Common myeloid progenitor, CD34-positive (primary cell): ENCODE results near the gene NDST3.

Source experiments
- CTCF ChIA-PET: fragments of 350-600 bp; sonication (Branson Sonifier 250); formaldehyde crosslinking; loops from one replicate; lab custom pipeline; 2021; ENCODE audit warnings: antibody characterized with exemption; lab: Charles Lee
- POLR2A ChIA-PET: fragments of 350-600 bp; sonication (Branson Sonifier 250); formaldehyde crosslinking; loops from one replicate; lab custom pipeline; 2021; ENCODE audit warnings: antibody characterized with exemption; lab: Charles Lee
- DNase-seq, 3 donors: peaks; one replicate each; pipeline versions ENCODE4 v3.0.0 to v3.0.0-alpha.2; 2013
- H3K27ac ChIP-seq, 2 experiments: 1 replicate in 1 of 2; 2 replicates in 1 of 2; pipeline ENCODE4 v1.7.0; 2013; ENCODE audit warnings: inconsistent platforms in 2 of 2, low read length in 2 of 2, mild to moderate bottlenecking in 2 of 2, low read depth in 1 of 2, moderate library complexity in 1 of 2; ENCODE audit not compliant: severe bottlenecking in 2 of 2, insufficient read depth in 1 of 2, poor library complexity in 1 of 2
- H3K27me3 ChIP-seq, 5 experiments: replicated peaks in 2 of 5; 1 replicate in 3 of 5; 2 replicates in 2 of 5; pipeline versions ENCODE4 v1.6.1 to v1.7.0; 2013; ENCODE audit warnings: low read length in 4 of 5, mild to moderate bottlenecking in 2 of 5, moderate library complexity in 2 of 5, inconsistent platforms in 1 of 5; ENCODE audit not compliant: insufficient read depth in 5 of 5, control insufficient read depth in 4 of 5
- H3K36me3 ChIP-seq, 4 experiments: 1 replicate in 2 of 4; 2 replicates in 2 of 4; pipeline versions ENCODE4 v1.6.1 to v1.7.0; 2013; ENCODE audit warnings: low read length in 3 of 4, control low read depth in 1 of 4, mild to moderate bottlenecking in 1 of 4; ENCODE audit not compliant: control insufficient read depth in 4 of 4, insufficient read depth in 4 of 4
- H3K4me1 ChIP-seq, 4 experiments: 1 replicate in 3 of 4; 2 replicates in 1 of 4; pipeline versions ENCODE4 v1.6.1 to v1.7.1; 2013; ENCODE audit warnings: low read length in 3 of 4, mild to moderate bottlenecking in 3 of 4, control low read depth in 1 of 4, inconsistent platforms in 1 of 4, moderate library complexity in 1 of 4; ENCODE audit not compliant: control insufficient read depth in 4 of 4, insufficient read depth in 4 of 4; ENCODE audit errors: control extremely low read depth in 1 of 4
- H3K4me3 ChIP-seq, 7 experiments: 1 replicate in 4 of 7; 2 replicates in 3 of 7; pipeline versions ENCODE4 v1.5.1 to v1.7.0; 2013; ENCODE audit warnings: mild to moderate bottlenecking in 7 of 7, low read length in 6 of 7, moderate library complexity in 6 of 7, inconsistent platforms in 2 of 7, low read depth in 2 of 7, control low read depth in 1 of 7; ENCODE audit not compliant: insufficient read depth in 4 of 7, control insufficient read depth in 1 of 7; ENCODE audit errors: extremely low read depth in 1 of 7
- H3K9me3 ChIP-seq, 5 experiments: 1 replicate in 4 of 5; 2 replicates in 1 of 5; pipeline versions ENCODE4 v1.6.1 to v1.7.1; 2013; ENCODE audit warnings: low read length in 4 of 5, mild to moderate bottlenecking in 2 of 5, inconsistent platforms in 1 of 5, low read depth in 1 of 5, moderate library complexity in 1 of 5; ENCODE audit not compliant: control insufficient read depth in 4 of 5, insufficient read depth in 2 of 5; ENCODE audit errors: control extremely low read depth in 1 of 5
- WGBS: methylation state at CpG from one replicate; pipeline ENCODE4 v1.1.5; 2013; ENCODE audit not compliant: insufficient coverage; 5-methylcytosine and 5-hydroxymethylcytosine counted together

Gene NDST3

GRCh38 chr4:118139241-118139640, 105.0 kb downstream of the NDST3 start:
- H3K27ac ChIP-seq, result no peak overlapping the region
- ChIA-PET CTCF (no interaction called here), POLR2A (no interaction called here)
- no peaks in the 10 kb centered on the region for H3K27me3 ChIP-seq
- H3K4me1 ChIP-seq, result peaks cover 0 to 6% (median 2%) of the 10 kb centered on the region in 4 experiments
- peak in 2 of 3 donors; percentile 7 to 20 for DNase-seq
- H3K9me3 ChIP-seq, result no peaks in the 10 kb centered on the region
- 80% methylated on average over 1 of the region's 1 CpG for WGBS
- no peak overlapping the region for H3K4me3 ChIP-seq
- no peaks in the 10 kb centered on the region for H3K36me3 ChIP-seq

- Histone ChIP-seq H3K4me3 (no peak overlapping the region), H3K27me3 (no peaks in the 10 kb centered on the region), H3K27ac (no peak overlapping the region), H3K36me3 (no peaks in the 10 kb centered on the region), H3K4me1 (peaks cover 0 to 6% (median 2%) of the 10 kb centered on the region in 4 experiments), H3K9me3 (no peaks in the 10 kb centered on the region)
- DNase-seq, result no peak
- POLR2A ChIA-PET, result no interaction called here
- CTCF ChIA-PET, result no interaction called here
- WGBS, result 93% methylated on average over 3 of the region's 4 CpGs
Measured at GRCh38 chr4:118141240-118141639, 107.0 kb downstream of the NDST3 start.

- H3K36me3 ChIP-seq, result no peaks in the 10 kb centered on the region
- no peaks in the 10 kb centered on the region for H3K4me1 ChIP-seq
- H3K27ac ChIP-seq, result no peak overlapping the region
- H3K4me3 ChIP-seq, result no peak overlapping the region
- ChIA-PET CTCF (no interaction called here), POLR2A (no interaction called here)
- DNase-seq, result no peak
- WGBS, result 96% methylated on average over 3 of the region's 5 CpGs
- peaks cover 0 to 8% (median 0%) of the 10 kb centered on the region in 5 experiments for H3K9me3 ChIP-seq
- H3K27me3 ChIP-seq, result no peaks in the 10 kb centered on the region
Measured at GRCh38 chr4:118154649-118155048, 120.4 kb downstream of the NDST3 start.

- DNase-seq, result no peak
- Histone ChIP-seq H3K9me3 (peaks cover 0 to 12% (median 0%) of the 10 kb centered on the region in 5 experiments), H3K27me3 (no peaks in the 10 kb centered on the region), H3K4me1 (no peaks in the 10 kb centered on the region), H3K4me3 (no peak overlapping the region), H3K36me3 (no peaks in the 10 kb centered on the region), H3K27ac (no peak overlapping the region)
- CTCF ChIA-PET, result no interaction called here
- POLR2A ChIA-PET, result no interaction called here
Measured at GRCh38 chr4:118155516-118155915, 121.2 kb downstream of the NDST3 start.

GRCh38 chr4:118158763-118159375, 124.6 kb downstream of the NDST3 start:
- no peaks in the 10 kb centered on the region for H3K27me3 ChIP-seq
- no peaks in the 10 kb centered on the region for H3K4me1 ChIP-seq
- H3K36me3 ChIP-seq, result no peaks in the 10 kb centered on the region
- WGBS, result 100% methylated on average over 1 of the region's 2 CpGs
- CTCF ChIA-PET, result no interaction called here
- DNase-seq, result no peak
- H3K27ac ChIP-seq, result no peak overlapping the region
- H3K9me3 ChIP-seq, result peaks cover 0 to 17% (median 3%) of the 10 kb centered on the region in 5 experiments
- POLR2A ChIA-PET, result no interaction called here
- no peak overlapping the region for H3K4me3 ChIP-seq

GRCh38 chr4:118167306-118167705, 133.0 kb downstream of the NDST3 start:
- Histone ChIP-seq H3K4me3 (no peak overlapping the region), H3K9me3 (peaks cover 0 to 4% (median 3%) of the 10 kb centered on the region in 5 experiments), H3K4me1 (peaks cover 0 to 2% (median 0%) of the 10 kb centered on the region in 4 experiments), H3K27me3 (no peaks in the 10 kb centered on the region), H3K36me3 (no peaks in the 10 kb centered on the region), H3K27ac (no peak overlapping the region)
- no CpG with 5 or more reads among the region's 1 CpG for WGBS
- CTCF ChIA-PET, result no interaction called here
- POLR2A ChIA-PET, result no interaction called here
- DNase-seq, result no peak

GRCh38 chr4:118171381-118171780, 137.1 kb downstream of the NDST3 start:
- ChIA-PET POLR2A (no interaction called here), CTCF (no interaction called here)
- DNase-seq, result no peak
- no peaks in the 10 kb centered on the region for H3K27me3 ChIP-seq
- H3K27ac ChIP-seq, result no peak overlapping the region
- H3K4me1 ChIP-seq, result peaks cover 12 to 31% (median 20%) of the 10 kb centered on the region in 4 experiments
- peaks cover 0 to 3% (median 2%) of the 10 kb centered on the region in 5 experiments for H3K9me3 ChIP-seq
- WGBS, result 94% methylated on average over 4 of the region's 4 CpGs
- H3K4me3 ChIP-seq, result no peak overlapping the region
- no peaks in the 10 kb centered on the region for H3K36me3 ChIP-seq
